Measurements from ENCODE around the gene RAI14.
"Not testable (repeated sequence)": the region's sequence is repeated elsewhere in the genome, so short reads cannot be mapped to it uniquely, and the experiment has no call there.

The RAI14 gene

GRCh38 chr5:34743878-34744277, 87.8 kb downstream of the RAI14 start:
- Histone ChIP-seq H3K36me3 (ENCODE audit: control insufficient read depth, insufficient read depth, low read length) (no peaks in the 10 kb centered on the region), H3K4me1 (ENCODE audit: control insufficient read depth, insufficient read depth, low read length) (peaks cover 4% of the 10 kb centered on the region), H3K9ac (ENCODE audit: low read depth, low read length) (no peak overlapping the region), H3K27me3 (ENCODE audit: control insufficient read depth, insufficient read depth, low read length) (no peaks in the 10 kb centered on the region), H3K9me3 (ENCODE audit: control insufficient read depth, insufficient read depth, low read length) (no peaks in the 10 kb centered on the region), H3K4me3 (ENCODE audit: low read depth, low read length) (no peak overlapping the region)

- no peak overlapping the region for H3K4me3 ChIP-seq (ENCODE audit: low read depth, low read length)
- no peaks in the 10 kb centered on the region for H3K27me3 ChIP-seq (ENCODE audit: control insufficient read depth, insufficient read depth, low read length)
- H3K9me3 ChIP-seq (ENCODE audit: control insufficient read depth, insufficient read depth, low read length), result no peaks in the 10 kb centered on the region
- no peaks in the 10 kb centered on the region for H3K36me3 ChIP-seq (ENCODE audit: control insufficient read depth, insufficient read depth, low read length)
- H3K9ac ChIP-seq (ENCODE audit: low read depth, low read length), result no peak overlapping the region
- peaks cover 7% of the 10 kb centered on the region for H3K4me1 ChIP-seq (ENCODE audit: control insufficient read depth, insufficient read depth, low read length)
Measured at GRCh38 chr5:34748431-34748830, 92.3 kb downstream of the RAI14 start.

GRCh38 chr5:34749431-34749873, 93.3 kb downstream of the RAI14 start:
- H3K9ac ChIP-seq (ENCODE audit: low read depth, low read length), result no peak overlapping the region
- H3K4me3 ChIP-seq (ENCODE audit: low read depth, low read length), result no peak overlapping the region
- H3K9me3 ChIP-seq (ENCODE audit: control insufficient read depth, insufficient read depth, low read length), result no peaks in the 10 kb centered on the region
- no peaks in the 10 kb centered on the region for H3K36me3 ChIP-seq (ENCODE audit: control insufficient read depth, insufficient read depth, low read length)
- no peaks in the 10 kb centered on the region for H3K27me3 ChIP-seq (ENCODE audit: control insufficient read depth, insufficient read depth, low read length)
- H3K4me1 ChIP-seq (ENCODE audit: control insufficient read depth, insufficient read depth, low read length), result peaks cover 7% of the 10 kb centered on the region

GRCh38 chr5:34750206-34750605, 94.1 kb downstream of the RAI14 start:
- Histone ChIP-seq H3K4me1 (ENCODE audit: control insufficient read depth, insufficient read depth, low read length) (peaks cover 7% of the 10 kb centered on the region), H3K4me3 (ENCODE audit: low read depth, low read length) (no peak overlapping the region), H3K27me3 (ENCODE audit: control insufficient read depth, insufficient read depth, low read length) (no peaks in the 10 kb centered on the region), H3K9ac (ENCODE audit: low read depth, low read length) (no peak overlapping the region), H3K36me3 (ENCODE audit: control insufficient read depth, insufficient read depth, low read length) (no peaks in the 10 kb centered on the region), H3K9me3 (ENCODE audit: control insufficient read depth, insufficient read depth, low read length) (no peaks in the 10 kb centered on the region)

- no peaks in the 10 kb centered on the region for H3K27me3 ChIP-seq (ENCODE audit: control insufficient read depth, insufficient read depth, low read length)
- H3K9ac ChIP-seq (ENCODE audit: low read depth, low read length), result no peak overlapping the region
- H3K4me3 ChIP-seq (ENCODE audit: low read depth, low read length), result no peak overlapping the region
- H3K36me3 ChIP-seq (ENCODE audit: control insufficient read depth, insufficient read depth, low read length), result no peaks in the 10 kb centered on the region
- peaks cover 3% of the 10 kb centered on the region for H3K4me1 ChIP-seq (ENCODE audit: control insufficient read depth, insufficient read depth, low read length)
- no peaks in the 10 kb centered on the region for H3K9me3 ChIP-seq (ENCODE audit: control insufficient read depth, insufficient read depth, low read length)
Measured at GRCh38 chr5:34751807-34752736, 95.9 kb downstream of the RAI14 start.

- H3K9ac ChIP-seq (ENCODE audit: low read depth, low read length); H3K9me3 ChIP-seq (ENCODE audit: control insufficient read depth, insufficient read depth, low read length); H3K4me1 ChIP-seq (ENCODE audit: control insufficient read depth, insufficient read depth, low read length); H3K27me3 ChIP-seq (ENCODE audit: control insufficient read depth, insufficient read depth, low read length); H3K4me3 ChIP-seq (ENCODE audit: low read depth, low read length); H3K36me3 ChIP-seq (ENCODE audit: control insufficient read depth, insufficient read depth, low read length): not testable (repeated sequence)
Measured at GRCh38 chr5:34753236-34753635, 97.1 kb downstream of the RAI14 start.

GRCh38 chr5:34755926-34756325, 99.8 kb downstream of the RAI14 start:
- Histone ChIP-seq H3K9me3 (ENCODE audit: control insufficient read depth, insufficient read depth, low read length) (peaks cover 5% of the 10 kb centered on the region), H3K27me3 (ENCODE audit: control insufficient read depth, insufficient read depth, low read length) (no peaks in the 10 kb centered on the region), H3K4me1 (ENCODE audit: control insufficient read depth, insufficient read depth, low read length) (peaks cover 3% of the 10 kb centered on the region), H3K36me3 (ENCODE audit: control insufficient read depth, insufficient read depth, low read length) (peaks cover 7% of the 10 kb centered on the region), H3K9ac (ENCODE audit: low read depth, low read length) (no peak overlapping the region), H3K4me3 (ENCODE audit: low read depth, low read length) (no peak overlapping the region)

- peaks cover 5% of the 10 kb centered on the region for H3K9me3 ChIP-seq (ENCODE audit: control insufficient read depth, insufficient read depth, low read length)
- peaks cover 7% of the 10 kb centered on the region for H3K36me3 ChIP-seq (ENCODE audit: control insufficient read depth, insufficient read depth, low read length)
- H3K4me3 ChIP-seq (ENCODE audit: low read depth, low read length), result no peak overlapping the region
Measured at GRCh38 chr5:34756781-34757624, 100.9 kb downstream of the RAI14 start.

GRCh38 chr5:34758514-34758913, 102.4 kb downstream of the RAI14 start:
- Histone ChIP-seq H3K9ac (ENCODE audit: low read depth, low read length) (no peak overlapping the region), H3K4me1 (ENCODE audit: control insufficient read depth, insufficient read depth, low read length) (no peaks in the 10 kb centered on the region), H3K4me3 (ENCODE audit: low read depth, low read length) (no peak overlapping the region), H3K9me3 (ENCODE audit: control insufficient read depth, insufficient read depth, low read length) (peaks cover 5% of the 10 kb centered on the region), H3K27me3 (ENCODE audit: control insufficient read depth, insufficient read depth, low read length) (no peaks in the 10 kb centered on the region), H3K36me3 (ENCODE audit: control insufficient read depth, insufficient read depth, low read length) (peaks cover 7% of the 10 kb centered on the region)

More at GRCh38 chr5:34756781-34757624, 100.9 kb downstream of the RAI14 start:
- H3K9ac ChIP-seq (ENCODE audit: low read depth, low read length), result no peak overlapping the region
- H3K4me1 ChIP-seq (ENCODE audit: control insufficient read depth, insufficient read depth, low read length), result no peaks in the 10 kb centered on the region
- no peaks in the 10 kb centered on the region for H3K27me3 ChIP-seq (ENCODE audit: control insufficient read depth, insufficient read depth, low read length)

GRCh38 chr5:34759213-34759612, 103.1 kb downstream of the RAI14 start:
- not testable (repeated sequence) for H3K9ac ChIP-seq (ENCODE audit: low read depth, low read length); H3K36me3 ChIP-seq (ENCODE audit: control insufficient read depth, insufficient read depth, low read length); H3K4me1 ChIP-seq (ENCODE audit: control insufficient read depth, insufficient read depth, low read length); H3K9me3 ChIP-seq (ENCODE audit: control insufficient read depth, insufficient read depth, low read length); H3K27me3 ChIP-seq (ENCODE audit: control insufficient read depth, insufficient read depth, low read length); H3K4me3 ChIP-seq (ENCODE audit: low read depth, low read length)

- no peak overlapping the region for H3K9ac ChIP-seq (ENCODE audit: low read depth, low read length)
- H3K27me3 ChIP-seq (ENCODE audit: control insufficient read depth, insufficient read depth, low read length), result no peaks in the 10 kb centered on the region
- H3K4me1 ChIP-seq (ENCODE audit: control insufficient read depth, insufficient read depth, low read length), result no peaks in the 10 kb centered on the region
- H3K4me3 ChIP-seq (ENCODE audit: low read depth, low read length), result no peak overlapping the region
- H3K36me3 ChIP-seq (ENCODE audit: control insufficient read depth, insufficient read depth, low read length), result peaks cover 5% of the 10 kb centered on the region
- H3K9me3 ChIP-seq (ENCODE audit: control insufficient read depth, insufficient read depth, low read length), result no peaks in the 10 kb centered on the region
Measured at GRCh38 chr5:34765662-34766061, 109.5 kb downstream of the RAI14 start.

All from iPS-15b (cell line).